SKM-1 treated with dmso at 0.1 percent for 144 hours (cell line): ENCODE data around the gene EXPH5.

ENCODE experiments used
- DNase-seq: peaks from one replicate; lab custom pipeline; 2025; ENCODE audit not compliant: unreplicated experiment; lab: John Stamatoyannopoulos, UW

Gene EXPH5

DNA sequence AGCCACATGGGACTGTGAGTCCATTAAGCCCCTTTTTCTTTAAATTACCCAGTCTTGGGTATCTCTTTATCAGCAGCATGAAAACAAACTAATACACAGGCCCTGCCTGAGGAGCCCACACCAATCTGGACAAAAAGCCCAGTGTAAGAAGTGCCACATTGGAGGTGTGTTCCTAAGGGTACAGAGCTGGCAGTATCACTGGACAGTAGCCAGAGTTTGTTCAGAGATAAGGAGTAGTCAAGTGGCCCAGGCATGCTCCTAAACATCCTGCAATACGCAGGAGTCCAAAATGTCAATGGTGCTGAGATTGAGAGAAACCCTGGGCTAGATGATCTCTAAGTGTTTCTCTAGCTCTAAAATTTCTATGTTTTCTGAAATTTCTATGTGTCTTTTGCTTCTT is 68.4 kb downstream of the EXPH5 start:
- DNase-seq = no peak

DNA sequence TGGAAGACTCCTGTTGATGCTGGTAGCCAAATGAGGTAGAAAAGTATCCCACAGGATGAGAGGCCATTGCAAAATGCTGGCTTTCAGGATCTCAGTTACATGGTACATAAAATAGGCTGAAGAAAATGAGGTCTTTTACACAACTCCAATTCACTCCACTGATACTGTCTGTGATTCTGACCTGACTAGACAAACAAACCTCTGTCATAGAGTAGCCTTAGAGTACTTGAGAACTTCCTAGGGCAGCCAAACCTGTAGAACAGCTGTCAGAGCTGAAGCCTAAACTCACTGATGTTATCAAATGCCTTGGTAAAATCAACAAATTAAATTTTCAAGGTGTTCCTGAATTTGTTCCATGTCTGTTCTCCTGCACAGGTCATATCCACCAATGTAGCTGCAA is 69.1 kb downstream of the EXPH5 start:
- DNase-seq = no peak

- no peak for DNase-seq
These were observed 71.2 kb downstream of the EXPH5 start for GRCh38 chr11:108522318-108522717.

GRCh38 chr11:108518581-108518980 is 75.0 kb downstream of the EXPH5 start:
- DNase-seq = no peak

- no peak for DNase-seq
These were observed 77.4 kb downstream of the EXPH5 start for GRCh38 chr11:108516125-108516524.

- no peak for DNase-seq
These were observed 80.9 kb downstream of the EXPH5 start for GRCh38 chr11:108512708-108513107.

DNA sequence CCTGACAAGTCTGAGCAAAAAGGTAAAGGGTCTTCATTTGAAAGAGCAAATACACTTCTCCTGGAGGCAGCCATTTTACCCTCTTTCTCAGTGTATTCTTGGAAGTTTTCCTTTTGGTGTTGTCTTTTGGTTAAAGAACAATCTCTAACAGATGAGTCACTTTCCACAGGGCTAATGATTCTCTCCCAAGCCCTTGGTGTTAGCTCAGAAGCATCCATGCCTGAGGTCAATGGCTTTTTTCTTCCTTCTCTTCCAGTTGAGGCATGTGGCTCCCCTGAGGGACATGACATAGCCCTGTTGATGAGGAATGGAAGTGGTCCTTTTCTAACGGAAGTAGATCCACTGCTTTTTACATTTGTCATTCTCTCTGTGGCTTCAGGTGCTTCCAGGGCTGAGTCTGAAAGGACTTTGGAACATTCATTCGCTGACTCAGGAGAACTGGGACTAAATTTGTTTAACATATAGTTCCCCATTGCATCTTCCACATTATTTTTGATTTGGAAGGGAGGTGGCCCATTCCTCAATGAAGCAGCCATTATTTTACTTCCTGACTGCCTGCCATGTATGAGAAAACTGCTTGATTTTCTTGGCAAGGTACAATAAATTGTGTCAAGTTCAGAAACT is 81.6 kb downstream of the EXPH5 start:
- no peak for DNase-seq

- no peak for DNase-seq
These were observed 84.6 kb downstream of the EXPH5 start for GRCh38 chr11:108508653-108509593.

DNA sequence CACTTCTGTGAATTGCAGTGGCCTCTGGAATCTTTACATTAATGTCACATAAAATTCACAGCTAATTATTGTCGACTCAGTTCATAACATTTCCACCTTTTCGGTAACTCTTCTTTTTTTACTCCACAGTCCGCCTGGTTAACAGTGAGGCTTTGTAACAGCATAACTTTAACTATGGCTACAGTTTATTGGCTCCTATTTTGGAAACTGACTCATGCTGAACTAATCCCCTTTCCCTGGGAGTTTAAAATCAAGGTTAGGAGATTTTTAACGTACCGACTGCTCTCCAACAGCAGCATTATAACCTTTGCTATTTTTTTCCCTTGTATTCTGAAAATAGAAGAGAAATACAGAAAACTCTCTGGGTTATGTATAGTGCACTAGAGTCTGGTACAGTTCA is 92.2 kb downstream of the EXPH5 start:
- no peak for DNase-seq

GRCh38 chr11:108500721-108501120 is 92.8 kb downstream of the EXPH5 start:
- no peak for DNase-seq

DNA sequence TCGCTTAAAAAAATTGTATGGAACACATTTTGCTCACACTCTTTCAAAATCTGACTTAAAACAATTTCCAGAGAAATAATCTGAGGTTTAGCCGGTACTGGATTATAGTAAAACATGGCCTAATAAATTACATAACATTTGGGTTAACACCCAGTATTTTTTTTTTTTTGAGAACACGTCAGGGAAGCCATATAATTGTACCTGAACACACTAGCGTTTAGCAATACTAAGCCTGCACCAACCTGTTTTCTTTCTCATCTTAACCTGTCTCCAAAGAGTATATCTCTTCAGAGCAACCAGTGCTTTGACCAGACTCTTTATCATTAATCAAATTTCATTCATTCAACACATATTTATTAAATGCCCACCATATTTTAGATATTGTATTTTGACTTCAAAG is 93.4 kb downstream of the EXPH5 start:
- no peak for DNase-seq

DNA sequence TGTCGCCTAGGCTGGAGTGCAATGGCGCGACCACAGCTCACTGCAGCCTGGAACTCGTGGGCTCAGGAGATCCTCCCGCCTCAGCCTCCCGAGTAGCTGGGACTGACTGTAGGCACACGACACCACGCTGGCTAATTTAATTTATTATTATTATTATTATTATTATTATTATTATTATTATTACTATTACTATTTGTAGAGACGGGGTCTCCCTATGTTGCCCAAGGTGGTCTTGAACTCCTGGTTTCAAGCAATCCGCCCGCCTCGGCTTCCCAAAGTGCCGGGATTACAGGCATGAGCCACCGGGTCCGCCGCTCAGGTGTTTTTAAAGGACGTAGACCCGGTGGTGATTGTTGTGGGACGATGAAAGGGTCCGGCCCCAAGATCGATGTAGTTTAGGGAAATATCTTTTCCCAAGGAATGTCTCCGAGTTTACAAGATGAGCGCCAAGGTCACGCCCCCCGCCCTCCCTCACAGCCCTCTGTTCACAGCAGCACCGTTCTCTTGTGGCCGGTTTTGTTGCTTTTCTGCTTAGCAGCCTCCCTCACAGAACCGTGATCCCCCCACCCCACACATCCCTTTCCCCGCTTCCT is 94.7 kb downstream of the EXPH5 start:
- DNase-seq = no peak

- DNase-seq = peak; percentile 34
These were observed 95.3 kb downstream of the EXPH5 start, which contains the start of gene POGLUT3 for GRCh38 chr11:108498046-108498815. Gene POGLUT3 (minus strand): TSS chr11:108498384. CDS start chr11:108498366, 18 bp downstream.

DNA sequence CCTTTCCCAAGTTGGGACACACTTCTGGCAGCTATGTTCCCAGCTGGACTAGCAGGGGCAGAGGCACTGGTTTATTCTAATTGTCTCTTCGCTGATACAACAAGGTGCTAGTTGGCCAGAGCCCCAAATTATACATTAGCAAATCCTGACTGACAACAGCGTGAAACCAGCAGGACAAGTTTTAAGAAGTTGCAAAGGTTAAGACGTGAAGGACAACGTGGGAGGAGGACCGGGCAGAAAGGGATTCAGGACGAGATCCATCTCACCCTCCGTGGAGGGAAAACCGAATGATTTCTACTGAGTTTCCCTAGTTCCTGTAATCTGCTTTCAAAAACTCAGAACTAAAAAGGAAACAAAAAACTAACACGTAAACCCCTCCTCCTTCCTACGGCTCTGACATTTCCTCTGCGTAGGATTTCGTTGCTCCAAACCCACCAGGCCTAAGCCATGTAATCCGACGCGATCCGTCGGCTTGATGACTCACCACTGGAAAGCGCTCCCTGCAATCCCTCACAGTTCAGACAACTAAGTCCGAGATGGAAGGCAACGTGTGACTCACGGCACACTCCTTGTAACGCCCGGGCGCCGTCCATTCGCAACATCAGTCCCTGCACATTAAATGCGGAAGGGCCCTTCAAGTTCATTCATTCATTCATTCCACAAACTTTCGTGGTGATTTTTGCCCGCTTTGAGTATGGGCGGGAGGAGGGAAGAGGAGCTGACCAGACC is 96.1 kb downstream of the EXPH5 start:
- peak; percentile 85 for DNase-seq

DNA sequence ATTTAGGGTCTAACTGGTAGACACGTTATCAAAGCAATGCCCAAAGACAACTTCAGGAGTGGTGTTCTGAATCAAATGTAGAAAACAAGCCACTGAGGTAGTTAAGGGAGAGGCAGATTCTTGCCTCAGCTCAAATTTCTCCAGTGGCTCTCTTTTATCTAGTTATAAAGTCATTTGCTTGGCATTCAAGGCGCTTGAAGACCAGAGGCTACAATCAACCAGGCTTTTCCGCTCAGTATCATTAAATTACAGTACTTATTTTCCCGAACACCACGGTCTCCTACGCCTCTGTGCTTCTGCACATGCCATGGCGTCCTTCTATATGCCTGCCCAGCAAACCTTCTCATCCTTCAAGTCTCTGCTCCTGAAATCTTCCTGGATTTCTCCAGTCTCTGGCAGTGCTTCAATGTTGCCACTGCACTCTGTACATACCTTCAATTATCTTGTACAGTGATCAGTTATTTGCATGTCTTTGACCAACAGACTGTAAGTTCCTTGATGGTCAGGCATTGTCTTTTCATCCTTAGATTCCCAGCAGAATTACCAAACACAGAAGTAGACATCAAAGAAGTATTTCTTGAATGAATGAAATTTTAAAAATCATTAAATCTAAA is 96.8 kb downstream of the EXPH5 start:
- no peak for DNase-seq

GRCh38 chr11:108495326-108495725 is 98.2 kb downstream of the EXPH5 start:
- DNase-seq = no peak

GRCh38 chr11:108494182-108494581 is 99.4 kb downstream of the EXPH5 start:
- DNase-seq = no peak

GRCh38 chr11:108491936-108492335 is 101.6 kb downstream of the EXPH5 start:
- no peak for DNase-seq

DNA sequence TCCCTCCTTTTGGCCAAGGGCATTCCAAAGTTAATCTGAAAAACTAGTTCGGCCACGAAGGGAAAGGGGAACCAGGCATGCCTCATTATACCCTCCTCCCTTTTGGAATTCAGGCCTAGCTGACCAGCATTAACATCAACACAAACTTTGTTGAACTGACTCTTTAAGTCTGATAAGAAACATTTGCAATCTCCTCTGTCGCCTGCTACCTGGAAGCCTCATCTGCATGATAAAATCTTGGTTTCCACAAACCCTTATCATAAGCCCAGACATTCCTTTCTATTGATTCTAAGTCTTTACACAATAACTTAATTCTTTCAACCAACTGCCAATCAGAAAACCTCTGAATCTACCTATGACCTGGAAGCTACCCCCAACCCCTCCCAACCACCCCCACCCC is 106.7 kb downstream of the EXPH5 start:
- no peak for DNase-seq

- DNase-seq = no peak
These were observed 107.2 kb downstream of the EXPH5 start for GRCh38 chr11:108486331-108486730.
